HG03432 (cell line): ENCODE data around the gene XPO1.
"Not testable (repeated sequence)": the region's sequence is repeated elsewhere in the genome, so short reads cannot be mapped to it uniquely, and the experiment has no call there.

ENCODE experiments used
- ATAC-seq: cut with Tn5 transposase; IDR thresholded peaks from one replicate; pipeline ENCODE4 v1.9.1; 2021; ENCODE audit warnings: mild to moderate bottlenecking, moderate library complexity; ENCODE audit not compliant: unreplicated experiment

Gene XPO1

DNA sequence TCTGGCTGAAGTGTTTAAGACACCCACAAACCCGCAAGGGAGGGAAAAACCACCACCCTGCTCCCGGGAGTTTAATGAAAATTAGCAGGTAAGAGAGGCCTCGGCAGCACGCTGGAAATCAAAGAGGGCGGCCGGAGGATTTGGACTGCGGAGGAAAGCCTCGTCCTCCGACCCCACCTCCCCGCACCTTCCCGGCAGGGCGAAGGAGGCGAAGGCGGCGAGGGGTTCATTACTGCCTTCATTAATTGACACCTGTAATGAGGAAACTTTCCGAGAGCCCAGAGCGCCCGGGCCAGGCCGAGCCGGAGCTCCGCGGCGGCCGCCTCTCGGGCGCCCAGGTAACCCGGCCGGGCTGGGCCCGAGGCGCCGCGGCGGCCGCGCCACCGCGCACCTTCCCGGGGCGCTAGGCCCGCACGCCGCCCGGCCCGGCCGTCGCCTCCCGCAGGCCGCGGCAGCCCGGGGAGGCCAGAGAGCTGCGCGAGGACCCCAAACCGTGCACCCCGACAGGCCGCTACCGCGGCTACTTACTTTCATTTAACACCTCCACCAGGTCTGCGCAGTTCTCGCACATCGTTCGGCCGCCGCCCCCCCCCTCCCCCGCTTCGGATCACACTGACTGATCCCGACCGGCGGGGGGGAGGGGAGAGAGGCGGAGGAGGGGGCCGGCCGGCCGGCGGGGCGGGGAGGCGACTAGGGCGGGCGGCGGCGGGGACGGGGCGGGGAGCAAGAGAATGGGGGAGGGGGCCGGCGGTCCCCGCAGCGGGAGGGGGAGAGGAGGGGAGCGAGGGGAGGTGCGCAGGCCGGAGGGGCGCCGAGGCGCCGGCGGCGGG is 67.8 kb downstream of the XPO1 start:
- peak; percentile 35 for ATAC-seq

DNA sequence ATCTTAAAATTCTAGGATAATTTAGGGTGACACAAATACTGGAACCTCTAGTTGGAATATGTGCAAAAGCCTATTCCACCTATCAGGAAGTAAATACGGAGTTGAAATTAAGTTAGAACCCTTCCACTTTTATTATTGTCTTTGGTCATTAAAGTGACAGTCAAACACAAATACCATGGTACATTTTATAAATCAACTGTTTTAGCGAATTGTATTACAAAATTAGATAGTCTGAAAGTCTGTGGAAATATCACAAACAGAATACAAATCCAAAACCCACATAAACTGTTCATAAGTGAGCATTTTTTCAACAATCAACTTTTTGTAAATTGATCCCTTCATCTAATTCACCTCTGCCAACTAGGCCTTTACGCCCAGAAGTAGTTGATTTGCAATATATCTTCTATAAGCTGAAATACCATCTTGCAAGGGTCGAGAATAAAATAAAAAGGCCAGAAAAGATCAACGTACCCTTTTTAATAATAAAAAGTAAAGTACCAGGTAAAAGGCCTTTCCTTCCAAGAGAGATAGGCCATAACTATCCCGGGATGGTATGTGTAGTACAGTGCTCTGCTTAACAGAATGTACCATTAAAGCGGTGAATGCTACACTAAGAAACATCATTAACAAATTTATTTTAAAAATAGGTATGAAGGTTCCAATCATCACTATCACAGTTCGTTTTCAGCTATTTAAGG is 68.6 kb downstream of the XPO1 start:
- no peak for ATAC-seq

DNA sequence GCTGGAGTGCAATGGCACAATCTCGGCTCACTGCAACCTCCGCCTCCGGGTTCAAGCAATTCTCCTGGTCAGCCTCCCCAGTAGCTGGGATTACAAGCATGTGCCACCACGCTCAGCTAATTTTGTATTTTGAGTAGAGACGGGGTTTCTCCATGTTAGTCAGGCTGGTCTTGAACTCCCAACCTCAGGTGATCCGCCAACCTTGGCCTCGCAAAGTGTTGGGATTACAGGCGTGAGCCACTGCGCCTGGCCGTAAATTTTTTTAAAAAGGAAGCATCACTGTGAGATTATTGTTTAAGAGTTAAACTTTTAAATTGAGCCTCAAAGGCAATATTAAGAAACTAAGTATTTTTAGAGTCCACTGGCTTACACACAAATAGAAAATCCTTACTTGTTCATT is 69.9 kb downstream of the XPO1 start:
- not testable (repeated sequence) for ATAC-seq

DNA sequence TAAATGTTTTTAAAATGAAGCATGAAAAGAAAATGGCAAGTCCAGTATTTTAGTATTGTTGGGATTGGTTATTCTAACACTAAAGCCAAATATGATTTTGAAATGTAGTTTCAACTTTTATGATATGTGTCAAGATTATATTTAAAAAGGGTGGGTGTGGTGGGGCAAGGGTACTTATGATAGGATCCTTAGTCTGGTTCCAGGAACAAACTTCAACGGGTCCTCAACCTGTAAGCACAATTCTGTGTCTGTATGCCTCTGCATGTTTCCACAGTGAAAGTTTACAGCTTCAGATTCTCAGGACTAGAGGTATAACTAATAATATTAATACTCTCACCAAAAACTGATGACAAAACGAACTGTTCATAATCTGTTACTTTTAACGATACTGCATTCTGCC is 73.1 kb downstream of the XPO1 start:
- no peak for ATAC-seq

DNA sequence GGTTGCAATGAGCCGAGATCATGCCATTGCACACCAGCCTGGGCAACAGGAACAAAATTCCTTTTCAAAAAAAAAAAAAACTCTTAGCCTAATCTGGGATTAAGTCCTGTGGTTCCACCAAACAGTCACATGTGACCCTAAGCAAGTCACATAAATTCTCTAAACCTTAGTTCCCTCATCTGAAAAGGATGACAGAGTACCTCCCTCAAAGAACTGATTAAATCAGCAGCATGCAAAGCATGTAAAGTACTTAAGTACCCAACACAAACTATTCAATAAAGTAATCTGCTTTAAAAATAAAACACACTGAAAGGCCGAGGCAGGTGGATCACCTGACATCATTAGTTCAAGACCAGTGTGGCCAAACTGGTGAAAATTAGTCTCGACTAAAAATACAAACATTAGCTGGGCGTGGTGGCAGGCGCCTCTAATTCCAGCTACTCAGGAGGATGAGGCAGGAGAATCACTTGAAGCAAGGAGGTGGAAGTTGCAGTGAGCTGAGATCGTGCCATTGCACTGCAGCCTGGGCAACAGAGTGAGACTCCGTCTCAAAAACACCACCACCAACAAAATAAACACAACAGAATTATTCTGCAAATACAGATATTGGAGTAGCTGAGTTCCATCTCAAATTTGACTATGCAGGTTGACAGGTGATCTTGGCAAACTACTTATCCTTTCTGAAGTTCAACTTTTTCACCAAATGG is 74.2 kb downstream of the XPO1 start:
- ATAC-seq: peak; percentile 34

DNA sequence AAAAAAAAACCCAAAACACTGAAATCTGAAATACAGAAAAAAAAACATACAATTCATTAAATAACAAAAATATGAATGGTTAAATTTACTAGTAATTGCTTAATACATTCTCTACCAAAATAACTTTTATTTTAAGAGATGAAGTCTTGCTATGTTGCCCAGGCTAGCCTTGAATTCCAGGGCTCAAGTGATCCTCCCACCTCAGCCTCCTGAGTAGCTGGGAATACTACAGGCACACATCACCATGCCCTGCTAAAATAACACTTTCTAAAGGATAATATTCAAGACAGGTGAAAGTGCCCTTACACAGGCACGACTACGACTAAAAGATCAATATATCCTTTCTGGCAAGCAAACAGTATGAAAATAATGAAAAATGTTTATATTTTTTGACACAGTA is 76.8 kb downstream of the XPO1 start:
- no peak for ATAC-seq

DNA sequence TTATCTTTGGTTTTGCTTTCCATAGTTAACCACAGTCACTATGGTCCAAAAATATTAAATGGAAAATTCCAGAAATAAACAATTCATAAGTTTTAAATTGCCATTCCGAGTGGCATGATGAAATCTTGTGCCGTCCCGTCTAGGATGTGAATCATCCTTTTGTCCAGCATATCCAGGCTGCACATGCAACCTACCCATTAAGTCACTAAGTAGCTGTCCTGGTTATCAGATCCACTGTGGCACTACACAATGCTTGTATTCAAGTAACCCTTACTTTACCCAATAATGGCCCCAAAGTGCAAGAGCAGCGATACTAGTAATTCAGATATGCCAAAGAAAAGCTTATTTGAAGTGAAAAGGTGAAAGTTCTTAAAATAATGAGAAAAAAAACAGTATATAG is 78.0 kb downstream of the XPO1 start:
- ATAC-seq: no peak

DNA sequence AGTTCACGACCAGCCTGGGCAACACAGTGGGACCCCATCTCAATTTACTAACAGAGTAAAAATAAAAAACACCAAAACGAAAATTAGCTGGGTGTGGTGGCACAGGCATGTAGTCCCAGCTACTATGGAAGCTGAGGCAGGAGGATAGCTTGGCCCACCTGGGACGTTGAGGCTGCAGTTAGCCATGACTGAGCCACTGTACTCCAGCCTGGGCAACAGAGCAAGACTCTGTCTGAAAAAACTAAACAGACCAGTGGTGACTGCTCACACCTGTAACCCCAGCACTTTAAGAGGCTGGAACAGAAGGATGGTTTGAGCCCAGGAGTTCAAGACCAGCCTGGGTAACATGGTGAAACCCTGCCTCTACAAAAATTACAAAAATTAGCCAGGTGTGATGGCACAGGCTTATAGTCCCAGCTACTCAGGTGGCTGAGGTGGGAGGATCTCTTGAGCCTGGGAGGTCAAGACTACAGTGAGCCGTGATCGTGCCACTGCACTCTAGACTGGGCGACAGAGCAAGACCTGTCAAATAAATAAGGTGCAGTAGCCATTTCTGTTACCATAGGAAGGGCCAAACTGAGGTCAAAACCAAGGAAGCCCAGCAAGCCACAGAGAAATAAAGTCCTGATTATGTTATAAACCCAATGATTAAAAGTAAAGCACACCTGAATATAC is 81.3 kb downstream of the XPO1 start:
- ATAC-seq: no peak

DNA sequence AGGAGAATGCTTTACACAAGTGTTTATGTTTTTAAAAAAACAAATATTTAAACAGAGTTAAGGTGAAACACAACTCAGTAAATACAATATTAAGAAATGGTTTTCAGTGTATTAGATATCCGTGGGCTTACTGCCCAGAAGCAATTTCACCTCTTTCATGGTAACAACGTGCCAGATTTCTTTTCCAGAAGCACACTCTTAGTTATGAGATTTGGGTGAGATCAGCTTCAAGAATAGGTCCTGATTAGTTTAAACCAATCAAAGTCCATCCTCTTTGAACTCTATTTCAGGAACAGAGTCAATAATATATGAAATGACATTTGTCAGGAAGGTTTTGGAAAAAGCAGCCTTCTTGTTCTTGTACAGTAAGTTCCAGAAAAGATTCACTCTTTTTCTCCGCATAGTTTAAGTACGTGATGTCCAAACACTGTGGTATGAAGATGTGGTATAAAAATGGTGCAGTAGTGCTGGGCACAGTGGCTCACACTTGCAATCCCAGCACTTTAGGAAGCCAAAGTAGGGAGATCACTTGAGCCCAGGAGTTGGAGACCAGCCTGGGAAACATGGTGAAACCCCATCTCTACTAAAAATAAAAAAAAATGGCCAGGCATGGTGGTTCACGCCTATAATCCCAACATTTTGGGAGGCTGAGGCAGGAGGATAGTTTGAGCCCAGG is 81.9 kb downstream of the XPO1 start:
- no peak for ATAC-seq

DNA sequence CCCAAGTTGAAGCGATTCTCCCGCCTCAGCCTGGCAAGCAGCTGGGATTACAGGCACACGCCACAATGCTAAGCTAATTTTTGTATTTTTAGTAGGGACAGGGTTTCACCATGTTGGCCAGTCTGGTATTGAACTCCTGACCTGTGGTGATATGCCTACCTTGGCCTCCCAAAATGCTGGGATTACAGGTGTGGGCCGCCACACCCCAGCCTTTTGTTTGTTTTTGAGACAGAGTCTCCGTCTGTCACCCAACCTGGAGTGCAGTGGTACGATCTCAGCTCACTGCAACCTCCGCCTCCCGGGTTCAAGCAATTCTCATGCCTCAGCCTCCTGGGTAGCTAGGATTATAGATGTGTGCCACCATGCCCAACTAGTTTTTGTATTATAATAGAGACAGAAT is 83.2 kb downstream of the XPO1 start:
- ATAC-seq: not testable (repeated sequence)

DNA sequence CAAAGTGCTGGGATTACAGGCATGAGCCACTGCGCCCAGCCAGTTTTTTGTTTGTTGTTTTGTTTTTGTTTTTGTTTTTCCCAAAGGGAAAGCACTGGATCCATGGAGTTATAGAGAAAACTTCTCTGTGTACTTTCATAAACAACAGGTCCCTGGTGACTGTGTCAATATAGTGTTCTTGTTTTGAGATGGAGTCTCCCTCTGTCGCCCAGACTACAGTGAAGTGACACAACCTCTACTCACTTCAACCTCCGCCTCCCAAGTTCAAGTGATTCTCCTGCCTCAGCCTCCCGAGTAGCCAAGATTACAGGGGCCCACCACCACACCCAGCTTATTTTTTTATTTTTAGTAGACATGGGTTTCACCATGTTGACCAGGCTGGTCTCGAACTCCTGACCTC is 83.8 kb downstream of the XPO1 start:
- no peak for ATAC-seq

DNA sequence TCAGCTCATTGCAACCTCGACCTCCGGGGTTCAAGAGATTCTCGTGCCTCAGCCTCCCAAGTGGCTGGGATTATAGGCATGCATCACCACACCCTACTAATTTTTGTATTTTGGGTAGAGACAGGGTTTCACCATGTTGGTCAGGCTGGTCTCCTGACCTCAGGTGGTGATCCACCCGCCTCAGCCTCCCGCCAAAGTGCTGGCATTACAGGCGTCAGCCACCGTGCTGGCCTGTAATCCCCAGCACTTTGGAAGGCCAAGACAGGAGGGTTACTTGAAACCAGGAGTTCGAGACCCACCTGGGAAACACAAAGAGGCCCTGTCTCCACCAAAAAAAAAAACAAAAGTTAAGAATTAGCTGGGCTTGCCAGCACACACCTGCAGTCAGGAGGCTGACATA is 85.8 kb downstream of the XPO1 start:
- no peak for ATAC-seq

DNA sequence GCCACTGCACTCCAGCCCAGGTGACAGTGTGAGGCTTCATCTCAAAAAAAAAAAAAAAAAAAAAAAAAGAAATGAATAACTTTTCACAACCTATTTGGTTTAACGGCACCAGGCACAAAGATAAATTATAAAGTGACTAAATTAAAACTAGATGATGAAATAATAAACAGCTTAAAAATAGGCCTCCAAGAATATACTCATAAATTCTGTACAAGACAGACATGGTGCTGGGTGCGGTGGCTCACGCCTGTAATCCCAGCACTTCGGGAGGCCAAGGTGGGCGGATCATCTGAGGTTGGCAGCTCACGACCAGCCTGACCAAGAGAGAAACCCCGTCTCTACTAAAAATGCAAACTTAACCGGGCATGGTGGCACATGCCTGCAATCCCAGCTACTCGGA is 87.0 kb downstream of the XPO1 start:
- ATAC-seq: no peak

DNA sequence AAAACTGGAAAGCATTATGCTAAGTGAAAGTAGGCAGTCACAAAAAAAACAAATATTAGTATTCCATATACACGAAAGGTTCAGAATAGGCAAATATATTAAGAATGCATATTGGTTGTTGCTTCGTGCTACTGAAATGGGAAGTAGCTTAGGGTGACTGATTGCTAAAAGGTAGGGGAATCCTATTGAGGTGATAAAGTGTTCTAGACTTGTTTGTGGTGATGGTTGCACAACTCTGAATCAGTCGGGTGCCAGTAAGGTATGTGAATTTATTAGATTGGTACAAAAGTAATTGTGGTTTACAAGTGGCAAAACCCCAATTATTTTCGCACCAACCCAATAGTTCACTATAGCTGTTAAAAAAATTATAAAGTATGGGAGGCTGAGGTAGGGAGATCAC is 88.0 kb downstream of the XPO1 start:
- peak; percentile 66 for ATAC-seq

DNA sequence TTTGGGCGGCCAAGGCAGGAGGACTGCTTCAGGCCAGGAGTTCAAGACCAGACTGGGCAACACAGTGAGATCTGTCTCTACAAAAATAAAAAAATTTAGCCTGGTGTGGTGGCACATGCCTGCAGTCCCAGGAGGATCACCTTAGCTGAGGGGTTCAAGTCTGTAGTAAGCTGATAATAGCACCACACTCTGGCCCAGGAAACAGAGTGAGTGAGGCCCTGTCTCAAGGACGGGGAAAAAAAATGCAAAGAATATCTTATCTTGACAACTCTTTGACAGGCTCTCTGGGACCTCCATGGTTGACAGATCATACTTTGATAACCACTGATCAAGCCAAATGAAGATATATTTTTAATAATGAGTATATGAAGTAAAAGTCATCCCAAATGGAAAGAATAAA is 89.9 kb downstream of the XPO1 start:
- ATAC-seq: no peak

DNA sequence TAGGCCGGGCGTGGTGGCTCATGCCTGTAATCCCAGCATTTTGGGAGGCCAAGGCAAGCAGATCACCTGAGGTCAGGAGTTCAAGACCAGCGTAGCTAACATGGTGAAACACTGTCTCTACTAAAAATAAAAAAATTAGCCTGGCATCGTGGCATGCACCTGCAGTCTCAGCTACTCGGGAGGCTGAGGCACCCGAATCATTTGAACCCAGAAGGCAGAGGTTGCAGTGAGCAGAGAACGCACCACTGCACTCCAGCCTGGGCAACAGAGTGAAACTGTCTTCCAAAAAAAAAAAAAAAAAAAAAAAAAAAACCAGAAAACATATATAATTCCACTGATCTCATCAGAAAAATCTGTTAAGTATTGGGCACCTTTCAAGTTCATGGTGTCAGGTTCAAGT is 91.2 kb downstream of the XPO1 start:
- ATAC-seq: not testable (repeated sequence)

DNA sequence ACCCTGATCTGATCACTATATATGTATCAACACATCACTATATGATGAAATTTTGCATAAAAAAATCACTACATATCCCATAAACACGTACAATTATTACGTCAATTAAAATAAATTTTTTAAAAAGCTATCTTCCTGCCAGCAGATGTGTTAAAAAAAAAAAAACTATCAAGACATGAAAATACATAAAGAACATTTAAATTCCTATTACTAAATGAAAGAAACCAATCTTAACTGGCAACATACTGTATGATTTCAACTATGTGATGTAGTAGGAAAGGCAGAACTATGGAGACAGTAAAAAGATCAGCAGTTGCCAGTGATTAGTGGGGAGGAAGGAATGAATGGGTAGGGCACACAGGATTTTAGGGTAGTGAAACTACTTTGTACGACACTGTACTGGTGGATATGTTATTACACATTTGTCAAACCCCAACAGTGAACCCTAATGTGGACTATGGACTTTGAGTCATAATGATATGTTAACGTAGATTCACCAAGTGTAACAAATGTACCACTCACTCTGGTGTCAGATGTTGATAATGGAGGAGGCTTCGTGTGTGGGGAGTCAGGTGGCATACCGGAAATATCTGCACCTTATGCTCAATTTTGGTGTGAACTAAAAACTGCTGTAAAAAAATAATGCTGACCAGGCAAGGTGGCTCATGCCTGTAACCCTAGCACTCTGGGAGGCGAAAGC is 94.7 kb downstream of the XPO1 start:
- peak; percentile 95 for ATAC-seq

DNA sequence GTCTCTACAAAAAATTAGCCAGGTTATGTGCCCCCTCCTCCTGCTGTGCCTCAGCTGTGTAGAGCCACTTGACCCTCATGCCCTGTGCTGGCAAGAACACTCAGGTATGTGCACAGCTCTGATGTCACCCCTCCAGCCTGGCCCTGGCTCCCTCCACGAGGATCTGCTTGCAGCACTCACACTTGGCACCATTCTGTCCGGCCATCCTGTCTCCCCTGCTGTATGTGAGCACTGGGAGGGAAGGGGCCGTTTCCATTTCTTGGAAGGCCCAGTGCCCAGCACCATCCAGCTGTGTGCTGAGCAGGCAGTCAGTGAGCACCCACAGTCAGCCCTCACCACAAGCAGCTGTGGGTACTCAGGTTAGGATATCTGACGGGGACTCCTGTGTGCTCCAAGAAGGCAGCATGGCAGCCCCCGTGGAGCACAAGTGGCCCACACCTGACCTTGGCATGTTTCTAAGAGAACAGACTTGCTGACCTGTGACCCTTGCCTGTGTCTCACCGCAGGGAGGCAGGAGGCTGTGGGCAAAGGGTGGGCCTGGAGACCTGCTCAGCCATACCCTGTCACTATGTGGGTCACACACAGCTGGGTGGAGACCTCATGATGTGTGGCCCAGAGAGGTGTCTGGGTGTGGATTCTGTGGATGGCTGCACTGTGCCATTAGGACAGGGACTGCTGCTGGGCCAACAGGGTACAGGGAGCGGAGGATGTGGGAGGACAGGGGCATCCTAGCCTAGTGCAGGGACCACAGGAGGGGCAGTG is 98.7 kb downstream of the XPO1 start:
- no peak for ATAC-seq

DNA sequence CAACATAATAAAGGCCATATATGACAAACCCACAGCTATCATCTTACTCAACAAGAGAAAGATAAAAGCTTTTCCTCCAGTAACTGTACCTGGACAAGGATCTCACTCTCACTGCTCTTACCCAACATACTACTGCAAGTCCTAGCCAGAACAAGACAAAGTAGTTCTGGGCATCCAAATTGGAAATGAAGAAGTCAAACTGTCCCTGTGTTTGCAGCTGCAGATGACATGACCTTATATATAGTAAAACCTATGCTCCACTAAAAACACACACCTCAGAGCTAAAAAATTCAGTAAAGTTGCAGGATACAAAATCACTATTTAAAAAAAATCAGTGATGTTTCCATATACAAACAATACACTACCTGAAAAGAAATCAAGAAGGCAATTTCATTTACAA is 99.5 kb downstream of the XPO1 start:
- no peak for ATAC-seq
